Medulla oblongata (tissue), 1 donor: Measurements from ENCODE around the gene ATF1.
"Not testable (repeated sequence)": the region's sequence is repeated elsewhere in the genome, so short reads cannot be mapped to it uniquely, and the experiment has no call there.

Source experiments
- DNase-seq: peaks from one replicate; pipeline ENCODE4 v3.0.0-alpha.2; 2015; ENCODE audit errors: extremely low spot score

ATF1 gene

GRCh38 chr12:50859621-50860310, 95.9 kb downstream of the ATF1 start:
- DNase-seq = no peak

GRCh38 chr12:50862316-50862715, 98.4 kb downstream of the ATF1 start:
- DNase-seq = no peak

GRCh38 chr12:50865266-50865665, 101.4 kb downstream of the ATF1 start:
- no peak for DNase-seq

GRCh38 chr12:50868881-50869280, 105.0 kb downstream of the ATF1 start:
- DNase-seq = not testable (repeated sequence)
